ENCODE data around the gene TMEM81. TPM values are rescaled to one million over a fixed set of nuclear protein-coding genes. Genes with fewer than 3 reads are reported as not detected.

Gene TMEM81
- total and polyA plus RNA-seq, 8 donors: 3.3 to 4.4 (median 4.0) TPM

GRCh38 chr1:205067031-205067430 lies 17.2 kb downstream of the TMEM81 start:
- no peaks in the 10 kb centered on the region for H3K27me3 ChIP-seq
- no peaks in the 10 kb centered on the region for H3K36me3 ChIP-seq
- no peaks in the 10 kb centered on the region for H3K9me3 ChIP-seq
- no peak overlapping the region for H3K27ac ChIP-seq
- no peak overlapping the region for H3K4me3 ChIP-seq
- intact Hi-C loops (cut with DNase I): no loop called here
- H3K4me1 ChIP-seq: no peaks in the 10 kb centered on the region
- no peak for TF ChIP-seq CTCF (IDR thresholded peaks at IDR 0.05)
- no peak for ATAC-seq
- peak in 1 of 4 donors; percentile 38 for DNase-seq

- intact Hi-C loops (cut with DNase I): no loop called here
- Histone ChIP-seq H3K27ac (no peak overlapping the region), H3K4me1 (no peaks in the 10 kb centered on the region), H3K9me3 (no peaks in the 10 kb centered on the region), H3K36me3 (no peaks in the 10 kb centered on the region), H3K4me3 (no peak overlapping the region), H3K27me3 (no peaks in the 10 kb centered on the region)
- DNase-seq (peak in 1 of 4 donors; percentile 48), ATAC-seq (no peak)
- TF ChIP-seq CTCF (IDR thresholded peaks at IDR 0.05): no peak
These were observed 18.0 kb downstream of the TMEM81 start for GRCh38 chr1:205066141-205066818.

GRCh38 chr1:205065666-205066065 lies 18.6 kb downstream of the TMEM81 start:
- intact Hi-C loops (cut with DNase I): no loop called here
- no peaks in the 10 kb centered on the region for H3K36me3 ChIP-seq
- DNase-seq: peak in 1 of 4 donors; percentile 62
- no peak for TF ChIP-seq CTCF (IDR thresholded peaks at IDR 0.05)
- no peak overlapping the region for H3K4me3 ChIP-seq
- H3K9me3 ChIP-seq: no peaks in the 10 kb centered on the region
- no peaks in the 10 kb centered on the region for H3K27me3 ChIP-seq
- H3K27ac ChIP-seq: no peak overlapping the region
- H3K4me1 ChIP-seq: no peaks in the 10 kb centered on the region
- ATAC-seq: no peak

- no peak for DNase-seq
- Histone ChIP-seq H3K9me3 (no peaks in the 10 kb centered on the region), H3K36me3 (no peaks in the 10 kb centered on the region), H3K4me1 (no peaks in the 10 kb centered on the region), H3K27me3 (no peaks in the 10 kb centered on the region), H3K27ac (no peak overlapping the region), H3K4me3 (no peak overlapping the region)
- ATAC-seq: no peak
- intact Hi-C loops (cut with DNase I): no loop called here
- TF ChIP-seq CTCF (IDR thresholded peaks at IDR 0.05): no peak
These were observed 19.4 kb downstream of the TMEM81 start for GRCh38 chr1:205064741-205065316.

- ATAC-seq (no peak), DNase-seq (peak in 1 of 4 donors; percentile 54)
- Histone ChIP-seq H3K9me3 (no peaks in the 10 kb centered on the region), H3K36me3 (no peaks in the 10 kb centered on the region), H3K27ac (no peak overlapping the region), H3K4me3 (no peak overlapping the region), H3K4me1 (no peaks in the 10 kb centered on the region), H3K27me3 (no peaks in the 10 kb centered on the region)
- intact Hi-C loops (cut with DNase I): no loop called here
- no peak for TF ChIP-seq CTCF (IDR thresholded peaks at IDR 0.05)
These were observed 20.0 kb downstream of the TMEM81 start for GRCh38 chr1:205064301-205064700.
